Erythroblast (primary cell): Measurements from ENCODE around the gene VIPR1.

Experiments
- GATA1 ChIP-seq: IDR thresholded peaks from 2 replicates; pipeline ENCODE4 v1.6.1; 2011; ENCODE audit warnings: low read depth, mild to moderate bottlenecking, control low read depth, low read length, moderate library complexity
- POLR2A ChIP-seq: IDR thresholded peaks from 2 replicates; pipeline ENCODE4 v1.6.1; 2011; ENCODE audit warnings: mild to moderate bottlenecking, low read length

DNA sequence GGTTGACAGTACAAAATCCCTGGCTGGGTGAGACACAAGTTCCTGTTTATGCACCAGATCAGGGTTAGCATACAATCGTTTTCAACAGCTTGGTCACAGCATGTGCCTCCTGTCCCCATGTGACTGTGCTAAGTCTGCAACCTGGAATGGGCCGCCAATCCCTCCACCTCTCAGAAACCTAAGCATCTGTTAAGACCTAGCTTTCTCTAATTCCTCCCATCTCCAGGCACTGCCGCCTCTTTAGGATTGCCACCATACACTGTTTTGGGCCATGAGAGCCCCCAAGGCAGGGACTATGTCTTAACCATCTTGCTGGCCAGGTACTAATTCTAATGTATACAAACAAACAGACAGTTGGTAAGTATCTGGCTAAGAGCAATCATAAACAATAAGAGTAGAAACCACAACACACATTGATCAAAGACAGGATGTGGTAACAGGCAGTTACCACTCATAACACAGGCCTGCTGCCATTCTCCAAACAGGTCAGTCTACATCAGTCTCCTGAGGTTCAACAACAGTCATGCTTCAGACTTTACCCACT, 53.7 kb downstream of the VIPR1 start:
- TF ChIP-seq POLR2A, result no peak
- no peak for TF ChIP-seq GATA1
